Adipose tissue (tissue), 3 donors: Measurements from ENCODE around the gene TRIM44. TPM values are rescaled to one million over a fixed set of nuclear protein-coding genes. Genes with fewer than 3 reads are reported as not detected.
"Not testable (repeated sequence)": the region's sequence is repeated elsewhere in the genome, so short reads cannot be mapped to it uniquely, and the experiment has no call there.

Experiments
- H3K27ac ChIP-seq: one replicate; pipeline ENCODE4 v1.5.1; 2013; ENCODE audit warnings: low read depth, low read length
- WGBS, 3 donors: extraction: QIAGEN DNeasy Blood & Tissue Kit; methylation state at CpG; one replicate each; pipeline ENCODE4 v1.1.7; 2013; 5-methylcytosine and 5-hydroxymethylcytosine counted together
- polyA plus RNA-seq, 3 donors: library from polyadenylated mRNA; stranded (reverse); fragments of 200-250 nt; gene quantifications; one replicate each; pipeline ENCODE4 v1.2.3, GENCODE V29; 2013
- donor health status: healthy with polysubstance abuse.
- donor health status: Bipolar disorder and iron deficiency.
- donor health status: healthy.

The TRIM44 gene
- polyA plus RNA-seq, 3 donors: 12.3 to 19.8 (median 19.2) TPM

DNA sequence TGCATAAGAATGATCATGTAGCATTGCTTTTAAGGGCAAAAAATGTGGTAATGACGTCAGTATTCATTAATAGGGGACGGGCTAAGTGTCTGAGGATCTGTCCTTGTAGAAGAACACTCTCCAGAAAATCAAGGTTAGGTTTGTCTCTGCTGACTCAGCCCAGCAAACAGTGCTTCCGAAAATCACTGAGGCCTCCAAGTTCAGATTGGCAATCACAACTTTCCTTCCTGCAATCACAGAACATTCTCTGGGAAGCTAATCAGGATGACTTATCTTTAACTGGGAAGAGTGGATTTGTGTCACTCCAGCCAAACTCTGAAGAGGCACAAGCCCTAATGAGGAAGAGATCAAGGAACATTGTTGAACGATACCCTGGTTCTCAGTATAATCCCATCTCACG lies 158.0 kb downstream of the TRIM44 start:
- WGBS, 3 donors: 72 to 82% (median 75%) methylated on average over 5 of the region's 5 CpGs
- H3K27ac ChIP-seq: no peak overlapping the region

DNA sequence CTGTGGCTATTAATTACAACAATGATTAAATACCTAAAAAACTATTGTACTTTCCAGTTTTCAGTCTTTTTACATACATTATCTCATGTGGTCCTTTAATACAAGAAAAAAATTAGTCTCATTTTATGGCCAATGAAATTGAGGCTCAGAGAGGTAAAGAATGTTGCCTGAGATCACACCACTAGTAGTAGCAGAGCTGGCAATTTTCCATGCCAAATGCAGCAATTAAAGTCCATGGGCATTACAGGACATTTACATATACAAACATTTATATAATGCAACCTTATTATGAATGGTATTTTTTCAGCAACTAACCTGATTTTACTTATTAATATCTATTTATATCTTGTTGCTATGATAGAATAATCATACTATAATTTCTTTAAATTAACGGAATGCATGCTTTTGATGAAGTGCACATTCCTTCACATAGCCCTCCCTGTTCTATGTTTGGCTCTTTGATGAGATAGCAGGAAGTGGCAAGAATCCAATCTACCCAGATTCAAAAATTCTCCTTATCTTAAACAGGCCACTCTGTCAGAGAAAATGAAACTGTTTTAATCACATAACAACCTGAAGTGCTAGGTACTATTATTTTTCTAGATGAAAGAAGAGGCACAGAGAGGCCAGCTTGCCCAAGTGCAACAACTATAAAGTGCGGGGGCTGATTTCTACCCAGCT lies 160.4 kb downstream of the TRIM44 start:
- WGBS, 3 donors: 57 to 64% (median 61%) methylated on average over 2 of the region's 2 CpGs
- H3K27ac ChIP-seq: no peak overlapping the region

DNA sequence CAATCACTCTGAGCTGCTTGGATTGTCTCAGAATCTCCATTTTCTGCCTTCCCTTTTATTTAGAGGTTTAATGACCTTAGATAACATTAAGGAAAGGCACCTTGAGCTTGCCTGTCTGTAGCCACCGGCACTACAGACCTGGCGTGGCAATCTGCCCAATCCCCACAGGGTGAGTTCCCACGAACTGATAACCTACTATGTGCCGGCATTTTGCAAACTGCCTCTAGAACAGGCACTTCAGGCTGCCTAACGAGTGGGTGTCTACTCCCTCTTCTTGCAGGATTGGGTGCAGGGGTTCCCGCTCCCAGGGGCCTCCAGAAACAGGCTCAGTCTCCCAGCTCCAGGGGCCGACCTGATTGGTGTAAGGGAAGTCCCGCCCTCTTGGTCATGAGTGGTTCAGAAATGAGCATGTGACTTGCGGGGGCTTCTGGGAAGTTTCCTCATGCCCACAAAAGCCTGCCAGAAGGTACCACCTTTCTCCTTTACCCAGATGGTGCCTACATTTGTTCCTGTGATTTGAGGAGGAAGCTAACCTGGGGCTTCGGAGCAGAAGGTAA lies 161.2 kb downstream of the TRIM44 start:
- H3K27ac ChIP-seq: no peak overlapping the region
- 69 to 90% (median 87%) methylated on average over 10 of the region's 10 CpGs for WGBS, 3 donors

DNA sequence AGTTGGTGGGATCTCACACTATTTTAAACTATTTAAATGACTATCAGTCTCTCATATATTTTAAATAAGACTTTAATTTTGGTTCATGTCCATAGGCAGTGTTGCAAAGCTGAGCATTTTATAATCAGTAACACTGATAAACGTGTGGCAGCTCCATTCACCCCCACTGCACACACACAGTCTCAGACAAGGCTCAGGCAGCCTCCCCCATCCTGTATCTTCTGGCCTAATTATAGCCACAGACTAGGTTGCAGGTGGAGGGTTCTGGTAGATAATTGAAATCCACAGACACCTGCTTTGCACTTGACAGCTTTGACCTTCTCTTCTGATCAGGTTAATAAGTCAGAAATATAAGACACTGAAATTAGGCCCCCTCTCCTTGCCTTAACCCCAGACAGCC lies 162.8 kb downstream of the TRIM44 start:
- WGBS, 3 donors: 33 to 81% (median 73%) methylated on average over 1 of the region's 1 CpG
- no peak overlapping the region for H3K27ac ChIP-seq

DNA sequence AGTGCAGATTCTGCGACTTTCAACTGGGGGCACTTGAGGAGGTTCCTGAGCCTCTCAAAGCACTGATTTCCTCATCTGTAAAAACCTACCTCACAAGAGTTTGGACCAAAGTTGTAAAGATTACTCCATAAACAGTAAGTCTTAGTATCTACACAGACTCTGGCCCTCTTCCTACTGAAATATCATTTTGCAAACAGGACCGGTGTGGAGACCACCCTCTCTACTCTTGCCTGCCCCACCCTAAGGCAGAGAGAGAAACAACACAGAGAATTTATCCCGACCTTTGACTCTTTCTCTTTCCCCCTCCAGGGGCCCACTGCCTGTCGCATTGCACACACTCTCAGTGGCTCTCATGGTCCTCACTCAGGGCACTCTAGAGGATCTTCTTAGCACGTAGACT lies 163.4 kb downstream of the TRIM44 start:
- H3K27ac ChIP-seq: no peak overlapping the region
- WGBS, 3 donors: 91 to 93% (median 92%) methylated on average over 5 of the region's 5 CpGs

DNA sequence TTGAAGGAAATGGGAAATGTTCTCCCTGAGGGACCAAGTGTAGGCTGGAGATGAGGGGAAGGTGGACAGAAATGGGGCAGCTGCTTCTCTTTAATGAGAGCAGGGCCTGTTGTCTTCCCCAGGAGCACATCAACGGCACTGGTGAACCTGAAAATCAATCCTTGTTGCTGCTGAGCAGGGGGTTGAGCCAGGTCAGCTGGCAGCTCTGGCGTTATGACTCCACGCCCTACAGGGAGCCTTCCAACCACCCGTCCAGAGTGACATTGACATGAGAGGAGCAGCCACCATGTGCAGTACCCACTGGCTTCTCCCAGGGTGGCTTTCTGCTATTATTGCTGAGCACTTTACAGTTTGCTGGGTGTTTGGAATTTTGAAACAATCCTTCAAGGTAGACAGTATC lies 164.4 kb downstream of the TRIM44 start:
- H3K27ac ChIP-seq: no peak overlapping the region
- WGBS, 3 donors: 28 to 67% (median 66%) methylated on average over 4 of the region's 4 CpGs

DNA sequence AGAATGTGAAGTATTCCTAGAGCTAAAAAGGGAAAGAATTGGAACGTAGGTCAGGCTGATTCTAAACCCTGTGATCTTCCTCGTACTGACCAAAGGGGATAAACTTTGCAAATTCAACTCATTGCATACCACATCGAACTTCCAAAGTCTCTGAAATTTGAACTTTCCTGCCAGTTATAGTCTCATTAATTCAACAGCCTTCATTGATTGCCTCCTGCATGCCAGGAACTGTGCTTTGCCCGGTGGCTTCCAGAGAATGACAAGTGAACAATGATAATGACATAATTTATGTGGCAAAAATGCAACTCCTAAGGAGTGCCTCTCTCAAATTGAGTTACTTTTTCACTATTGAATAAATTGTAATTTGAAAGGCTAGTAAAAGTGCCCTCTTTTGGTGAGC lies 173.6 kb downstream of the TRIM44 start:
- no peak overlapping the region for H3K27ac ChIP-seq
- 58 to 88% (median 86%) methylated on average over 4 of the region's 4 CpGs for WGBS, 3 donors

DNA sequence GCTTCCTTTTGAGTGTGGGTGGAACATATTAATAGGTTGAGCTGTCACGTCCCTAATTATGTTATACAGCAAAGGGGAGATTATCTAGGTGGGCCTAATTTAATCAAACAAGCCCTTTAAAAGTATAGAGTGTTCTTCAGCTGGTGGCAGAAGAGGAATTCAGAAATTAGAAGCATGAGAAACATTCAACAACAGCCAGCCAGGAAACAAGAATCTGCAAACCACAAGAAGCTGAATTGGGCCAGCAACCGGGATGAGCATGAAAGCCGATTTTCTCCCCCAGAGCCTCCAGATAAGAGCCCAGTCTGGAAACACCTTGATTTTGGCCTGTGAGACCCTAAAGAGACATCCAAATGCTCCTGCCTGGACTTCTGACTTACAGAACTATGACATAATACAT lies 175.5 kb downstream of the TRIM44 start:
- no peak overlapping the region for H3K27ac ChIP-seq
- 88 to 98% (median 94%) methylated on average over 3 of the region's 3 CpGs for WGBS, 3 donors

DNA sequence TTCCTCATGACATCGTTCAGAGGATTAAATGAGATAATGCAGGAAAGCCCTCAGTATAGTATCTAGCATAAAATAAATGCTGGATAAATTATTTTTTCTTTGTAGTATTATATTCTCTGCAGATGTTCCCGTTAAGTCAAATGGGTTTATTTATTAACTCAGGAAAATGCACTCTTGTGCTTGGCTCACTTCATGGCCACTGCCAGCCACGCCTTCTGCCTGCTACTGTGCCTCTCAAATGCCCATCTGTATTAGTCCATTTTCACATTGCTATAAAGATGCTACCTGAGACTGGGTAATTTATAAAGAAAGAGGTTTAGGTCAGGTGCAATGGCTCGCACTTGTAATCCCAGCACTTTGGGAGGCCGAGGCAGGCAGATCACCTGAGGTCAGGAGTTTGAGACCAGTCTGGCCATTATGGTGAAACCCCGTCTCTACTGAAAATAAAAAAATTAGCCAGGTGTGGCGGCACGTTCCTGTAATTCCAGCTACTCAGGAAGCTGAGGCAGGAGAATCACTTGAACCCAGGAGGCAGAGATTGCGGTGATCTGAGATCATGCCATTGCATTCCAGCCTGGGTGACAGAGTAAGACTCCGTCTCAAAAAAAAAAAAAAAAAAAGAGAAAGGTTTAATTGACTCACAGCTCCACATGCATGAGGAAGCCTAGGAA lies 176.3 kb downstream of the TRIM44 start:
- not testable (repeated sequence) for H3K27ac ChIP-seq
- WGBS, 3 donors: 88 to 96% (median 94%) methylated on average over 10 of the region's 10 CpGs

DNA sequence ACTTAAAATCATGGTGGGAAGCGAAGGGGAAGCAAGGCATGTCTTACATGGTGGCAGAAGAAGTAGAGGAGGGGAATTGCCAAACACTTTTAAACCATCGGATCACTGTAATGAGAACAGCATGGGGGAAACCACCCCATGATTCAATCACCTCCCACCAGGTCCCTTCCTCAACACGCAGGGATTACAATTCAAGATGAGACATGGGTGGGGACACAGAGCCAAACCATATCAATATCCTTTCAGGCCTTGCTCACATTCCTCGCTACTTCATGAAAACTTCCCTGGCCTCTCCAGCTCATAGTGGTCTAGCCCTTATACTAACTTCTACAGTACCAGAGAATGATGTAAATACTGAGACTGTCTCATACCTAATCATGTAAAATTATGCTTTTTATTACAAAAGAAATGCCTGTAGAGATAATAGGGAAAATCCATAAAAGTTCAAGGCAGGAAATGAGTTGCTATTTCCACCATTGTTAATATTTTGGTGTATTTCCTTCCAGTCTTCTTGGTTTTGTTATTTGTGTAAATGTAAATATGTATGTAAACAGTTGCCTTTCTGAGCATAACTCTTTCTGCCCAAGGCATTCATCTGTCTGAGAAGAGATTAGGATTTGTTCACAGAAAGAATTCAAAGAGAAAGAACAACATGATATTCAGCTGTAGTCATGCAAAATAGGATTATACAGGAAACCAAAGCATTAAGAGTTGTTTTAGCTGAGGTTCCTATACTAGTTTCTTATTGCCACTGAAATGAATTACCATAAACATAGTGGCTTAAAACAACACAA lies 177.0 kb downstream of the TRIM44 start:
- H3K27ac ChIP-seq: no peak overlapping the region
- 88 to 99% (median 93%) methylated on average over 4 of the region's 4 CpGs for WGBS, 3 donors

DNA sequence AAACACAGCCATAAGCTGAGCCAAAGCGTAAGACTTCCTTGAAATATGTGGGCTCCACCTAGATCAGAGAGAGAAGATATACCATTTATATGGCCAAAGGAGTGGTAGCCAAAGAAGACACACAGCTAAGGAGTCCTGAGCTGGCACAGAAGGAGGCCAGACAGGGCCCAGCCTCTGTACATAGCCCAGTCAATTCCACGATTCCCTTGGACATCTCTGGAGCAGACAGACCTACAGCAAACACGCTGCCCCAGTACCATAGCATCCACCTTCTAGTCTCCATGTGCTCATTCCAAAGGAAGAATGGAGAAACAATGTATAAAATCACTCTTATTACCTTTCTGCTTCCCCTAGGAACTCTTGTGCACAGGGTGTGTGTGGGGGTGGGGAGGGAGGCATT lies 179.2 kb downstream of the TRIM44 start:
- WGBS, 3 donors: 88 to 97% (median 93%) methylated on average over 3 of the region's 3 CpGs
- H3K27ac ChIP-seq: no peak overlapping the region

DNA sequence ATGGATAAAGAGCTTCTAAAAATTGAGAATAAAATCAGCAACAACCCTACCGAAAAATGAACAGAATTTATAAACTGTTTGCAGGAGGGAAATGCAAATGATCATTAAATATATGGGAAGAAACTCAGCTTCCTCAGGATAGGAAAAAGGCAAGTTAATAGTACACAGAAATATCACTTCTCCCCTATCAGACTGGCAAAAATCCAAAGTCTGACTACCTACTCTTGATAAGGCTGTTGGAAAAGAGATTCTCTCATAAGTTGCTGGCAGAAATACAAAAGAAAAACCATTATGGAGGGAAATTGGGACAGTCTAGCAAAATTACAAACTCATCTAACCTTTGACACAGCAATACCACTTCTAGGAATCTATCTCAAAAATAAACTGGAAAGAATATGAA lies 180.4 kb downstream of the TRIM44 start:
- 0% methylated on average over 1 of the region's 1 CpG for WGBS, 3 donors
- no peak overlapping the region for H3K27ac ChIP-seq

DNA sequence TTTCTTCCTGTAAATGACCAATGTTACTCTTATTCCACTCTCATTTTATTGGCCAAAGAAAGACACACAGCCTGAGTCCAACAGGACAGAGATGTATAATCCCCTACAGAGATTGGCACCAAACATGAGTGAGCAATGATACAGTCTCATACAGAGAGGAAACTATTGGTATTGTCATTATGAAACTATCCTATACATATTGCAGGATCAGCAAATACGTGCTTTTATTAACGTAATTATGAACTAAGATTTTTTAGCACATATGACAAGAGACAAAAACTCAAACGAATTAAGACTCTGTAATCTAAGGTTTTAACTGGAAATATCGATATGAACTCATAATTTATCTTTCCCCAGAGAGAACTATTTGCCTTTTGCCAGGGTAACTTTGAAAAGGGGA lies 182.0 kb downstream of the TRIM44 start:
- H3K27ac ChIP-seq: no peak overlapping the region
- WGBS, 3 donors: 34 to 61% (median 54%) methylated on average over 4 of the region's 4 CpGs

DNA sequence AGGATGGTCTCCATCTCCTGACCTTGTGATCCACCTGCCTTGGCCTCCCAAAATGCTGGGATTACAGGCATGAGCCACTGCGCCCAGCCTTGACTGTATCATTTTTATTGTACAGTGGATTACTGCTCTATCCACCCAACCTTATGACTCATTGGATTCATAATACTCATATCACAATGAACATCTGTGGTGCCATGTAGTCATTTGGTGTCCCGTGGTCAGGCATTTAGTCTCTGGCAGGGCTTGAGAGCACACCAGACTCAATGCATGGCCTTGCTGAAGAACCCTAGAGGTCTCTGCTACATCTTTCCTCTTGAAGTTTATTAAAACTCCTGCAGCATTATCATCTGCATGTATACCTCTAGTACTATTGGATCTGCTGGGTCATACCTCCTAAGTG lies 183.3 kb downstream of the TRIM44 start:
- WGBS, 3 donors: 88 to 97% (median 95%) methylated on average over 2 of the region's 2 CpGs

DNA sequence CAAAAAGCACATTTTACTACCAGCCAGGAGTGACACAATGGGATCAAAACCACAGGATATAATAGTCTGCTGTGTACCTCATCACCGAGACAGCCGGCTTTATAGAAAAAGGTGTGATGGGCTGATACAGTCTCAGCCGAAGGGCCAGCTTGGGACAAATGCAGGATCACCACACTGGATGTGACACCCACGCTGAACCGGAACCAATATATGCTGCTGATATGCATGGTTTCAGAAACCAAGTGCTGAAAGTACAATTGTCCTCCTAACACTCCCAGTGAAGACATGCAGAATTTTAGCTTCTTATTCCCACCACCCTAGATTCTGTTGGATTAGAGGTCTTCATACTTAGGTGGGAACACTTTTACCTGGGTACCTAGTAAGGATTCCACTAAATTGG lies 184.3 kb downstream of the TRIM44 start:
- 93 to 96% (median 93%) methylated on average over 5 of the region's 5 CpGs for WGBS, 3 donors
- H3K27ac ChIP-seq: no peak overlapping the region

More for the DNA sequence above, 183.3 kb downstream of the TRIM44 start:
- no peak overlapping the region for H3K27ac ChIP-seq

DNA sequence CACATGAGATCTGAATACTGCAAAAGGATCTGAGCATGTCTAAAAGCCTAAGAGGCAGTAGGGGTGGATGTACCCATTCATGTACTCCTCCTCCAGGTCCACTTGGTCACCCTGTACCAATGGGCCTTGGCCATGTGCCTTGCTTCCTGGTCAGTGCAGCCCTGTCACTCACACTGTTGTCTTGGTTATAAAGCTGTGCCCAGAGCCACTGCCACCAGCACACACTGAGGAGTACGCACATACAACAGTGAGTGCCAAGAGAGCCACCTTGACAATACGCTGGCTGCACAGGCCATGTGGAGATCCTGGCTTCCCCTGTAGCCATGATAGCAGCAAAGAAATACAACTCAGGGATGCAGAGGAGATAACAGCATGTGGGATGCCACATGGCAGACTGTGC lies 184.9 kb downstream of the TRIM44 start:
- H3K27ac ChIP-seq: no peak overlapping the region
- WGBS, 3 donors: 74 to 76% (median 75%) methylated on average over 2 of the region's 2 CpGs

DNA sequence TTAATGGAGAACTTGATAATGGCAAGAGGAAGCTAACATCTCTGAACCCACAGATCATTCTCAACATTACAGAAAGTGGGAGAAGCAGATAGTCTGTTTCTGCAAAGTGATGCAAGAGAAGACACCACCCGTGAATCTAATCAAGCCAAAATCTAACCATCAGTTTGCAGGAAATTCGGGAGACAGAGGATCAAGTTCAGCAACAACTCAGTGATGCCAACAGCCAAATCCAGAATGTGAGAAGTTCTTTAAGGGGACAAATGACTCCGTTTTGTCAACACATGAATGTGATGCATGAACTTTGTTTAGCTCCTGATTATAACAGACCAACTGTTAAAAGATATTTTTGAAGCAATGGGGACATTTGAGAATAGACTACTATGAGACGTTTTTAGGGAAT lies 186.0 kb downstream of the TRIM44 start:
- no peak overlapping the region for H3K27ac ChIP-seq
- WGBS, 3 donors: 61 to 78% (median 69%) methylated on average over 4 of the region's 4 CpGs

DNA sequence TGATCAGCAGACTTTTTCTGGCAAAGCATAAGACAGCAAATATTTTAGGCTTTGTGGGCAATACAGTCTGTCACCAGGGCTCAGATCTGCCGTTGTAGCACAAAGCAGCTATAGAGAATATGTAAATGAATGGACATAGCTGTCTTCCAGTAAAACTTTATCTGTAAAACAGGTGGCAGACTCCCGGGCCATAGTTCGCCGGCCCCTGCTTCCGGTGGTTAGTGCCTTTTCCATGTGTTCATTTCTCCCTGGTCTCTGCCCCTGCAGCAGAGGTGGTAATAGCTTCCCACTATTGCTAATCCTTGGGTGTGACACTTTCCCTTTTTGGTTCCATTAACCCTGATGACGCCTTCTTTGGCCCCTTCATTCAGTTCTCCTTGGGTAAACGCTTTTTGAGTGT lies 187.6 kb downstream of the TRIM44 start:
- H3K27ac ChIP-seq: no peak overlapping the region
- WGBS, 3 donors: 75 to 80% (median 76%) methylated on average over 7 of the region's 7 CpGs

DNA sequence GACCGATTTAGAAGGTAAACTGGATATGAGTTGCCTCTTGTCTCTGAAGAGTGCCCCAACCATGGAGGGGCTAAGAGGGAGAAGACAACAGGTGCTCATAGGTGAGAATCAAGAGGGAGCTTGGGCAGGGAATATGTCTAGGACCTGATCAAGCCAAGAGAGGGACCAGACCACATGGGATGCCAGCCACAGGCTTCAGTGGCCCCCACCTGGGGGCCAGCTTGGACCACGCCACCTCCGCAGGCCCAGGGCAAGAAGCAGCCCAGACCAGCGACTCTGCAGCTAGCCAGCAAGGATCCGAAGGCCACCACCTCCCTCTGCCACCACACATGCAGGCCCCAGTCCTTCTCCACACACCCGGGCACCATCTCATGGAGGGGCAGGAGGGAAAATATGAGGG lies 188.8 kb downstream of the TRIM44 start:
- no peak overlapping the region for H3K27ac ChIP-seq
- 89 to 97% (median 95%) methylated on average over 6 of the region's 6 CpGs for WGBS, 3 donors
